ENCODE measurements around the gene RAB21.
"Not testable (repeated sequence)": the region's sequence is repeated elsewhere in the genome, so short reads cannot be mapped to it uniquely, and the experiment has no call there.

Gene RAB21

DNA sequence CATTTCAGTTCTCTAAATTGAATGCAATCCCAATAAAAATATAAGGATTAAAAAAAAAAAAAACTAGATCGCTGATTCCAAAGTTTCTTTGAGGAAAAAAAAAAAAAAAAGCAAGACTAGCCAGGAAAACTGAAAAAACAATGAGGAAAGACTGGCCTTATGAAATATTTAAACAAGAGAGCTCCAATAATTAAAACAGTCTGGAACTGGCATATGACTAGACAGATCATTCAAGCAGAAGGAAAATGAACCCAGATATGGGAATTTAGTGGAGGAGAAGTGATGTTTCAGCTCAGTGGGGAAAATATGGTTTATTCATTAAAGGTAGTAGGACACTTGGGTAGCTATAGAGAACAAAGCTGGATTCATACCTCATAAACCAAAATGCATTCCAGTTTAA lies 42.9 kb downstream of the RAB21 start:
- no peak for DNase-seq (ENCODE audit: low spot score)

DNA sequence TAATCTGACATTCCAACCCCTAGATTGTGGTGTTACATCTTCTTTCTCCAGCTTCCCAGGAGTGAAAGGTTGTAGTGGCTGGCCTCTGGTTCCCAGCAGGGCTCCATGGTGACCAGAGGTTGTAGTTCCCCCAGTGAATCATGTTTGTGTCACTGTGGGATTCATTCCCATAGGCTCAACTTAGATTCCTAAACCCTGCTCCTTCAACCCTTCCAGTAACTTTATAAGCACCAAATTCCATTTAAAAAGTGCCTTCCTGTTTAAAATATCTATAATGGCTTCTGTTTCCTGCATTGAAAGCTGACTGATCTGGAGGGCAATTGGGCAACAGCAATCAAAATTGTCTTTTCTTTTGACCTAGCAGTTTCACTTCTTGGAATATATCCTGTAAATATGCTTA lies 44.4 kb downstream of the RAB21 start:
- DNase-seq (ENCODE audit: low spot score), result no peak

- DNase-seq (ENCODE audit: low spot score), result no peak
Measured at GRCh38 chr12:71800177-71800576, 45.5 kb downstream of the RAB21 start.

DNA sequence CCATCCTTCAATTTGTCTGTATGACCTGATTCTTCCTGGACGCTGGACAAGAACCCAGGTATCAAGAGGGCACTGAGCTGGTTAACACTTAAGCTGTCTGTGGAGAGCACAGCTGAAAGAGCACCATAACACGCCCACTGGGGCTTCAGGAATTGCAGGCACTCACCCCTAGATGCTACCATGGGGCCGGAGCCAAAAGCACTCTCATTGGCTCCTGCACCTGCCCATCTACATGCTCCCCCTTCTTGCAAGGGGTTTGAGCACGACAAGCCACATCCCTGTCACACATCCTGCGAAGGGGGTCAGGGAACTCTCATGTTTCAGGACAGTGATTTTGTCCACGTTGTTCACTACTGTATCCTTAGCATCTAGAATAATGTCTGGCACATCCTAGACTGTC lies 49.8 kb downstream of the RAB21 start:
- DNase-seq (ENCODE audit: low spot score), result peak; percentile 54

- DNase-seq (ENCODE audit: low spot score), result no peak
Measured at GRCh38 chr12:71810921-71811320, 56.3 kb downstream of the RAB21 start.

DNA sequence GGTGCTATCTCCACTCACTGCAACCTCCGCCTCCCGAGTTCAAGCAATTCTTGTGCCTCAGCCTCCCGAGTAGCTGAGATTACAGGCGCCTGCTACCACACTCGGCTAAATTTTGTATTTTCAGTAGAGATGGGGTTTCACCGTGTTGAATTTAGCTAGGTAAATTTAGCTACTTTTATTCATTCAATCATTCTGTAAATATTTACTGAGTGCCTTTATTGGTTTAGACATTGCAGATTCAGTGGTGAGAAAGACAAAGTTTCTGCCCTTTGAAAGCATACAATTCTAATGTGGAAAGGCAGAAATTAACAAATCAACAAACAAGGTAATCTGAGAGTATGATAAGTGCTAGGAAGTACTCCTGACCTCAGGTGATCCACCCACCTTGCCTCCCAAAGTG lies 60.6 kb downstream of the RAB21 start:
- DNase-seq (ENCODE audit: low spot score), result not testable (repeated sequence)

DNA sequence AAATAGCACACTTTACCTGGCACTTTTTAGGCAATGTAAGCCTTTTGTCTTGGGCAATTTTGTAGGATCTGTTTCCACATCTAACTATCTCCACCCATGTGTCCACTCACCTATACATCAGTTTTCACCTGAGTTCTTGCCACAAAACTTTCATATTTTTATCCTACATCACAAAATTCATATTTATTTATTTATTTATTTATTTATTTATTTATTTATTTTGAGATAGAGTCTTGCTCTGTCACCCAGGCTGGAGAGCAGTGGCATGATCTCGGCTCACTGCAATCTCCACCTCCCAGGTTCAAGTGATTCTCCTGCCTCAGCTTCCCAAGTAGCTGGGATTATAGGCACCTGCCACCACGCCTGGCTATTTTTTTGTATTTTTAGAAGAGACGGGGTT lies 67.4 kb downstream of the RAB21 start:
- not testable (repeated sequence) for DNase-seq (ENCODE audit: low spot score)

DNA sequence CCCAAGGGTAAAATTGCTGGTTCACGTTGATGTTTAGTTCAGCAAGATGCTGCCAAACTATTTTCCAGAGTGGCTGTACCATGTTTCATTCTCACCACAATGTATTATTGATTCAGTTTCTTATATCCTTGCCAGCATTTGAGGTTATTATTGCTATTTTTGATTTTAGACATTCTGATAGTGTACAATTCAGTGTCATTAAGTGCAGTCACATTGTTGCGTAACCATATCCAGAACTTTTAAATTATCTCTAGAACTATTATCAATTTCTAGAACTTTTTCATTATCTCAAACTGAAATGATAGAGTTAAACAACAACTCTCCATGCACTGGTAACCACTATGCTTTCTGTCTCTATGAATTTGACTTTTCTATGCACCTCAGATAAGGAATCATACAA lies 74.2 kb downstream of the RAB21 start:
- DNase-seq (ENCODE audit: low spot score), result no peak

DNA sequence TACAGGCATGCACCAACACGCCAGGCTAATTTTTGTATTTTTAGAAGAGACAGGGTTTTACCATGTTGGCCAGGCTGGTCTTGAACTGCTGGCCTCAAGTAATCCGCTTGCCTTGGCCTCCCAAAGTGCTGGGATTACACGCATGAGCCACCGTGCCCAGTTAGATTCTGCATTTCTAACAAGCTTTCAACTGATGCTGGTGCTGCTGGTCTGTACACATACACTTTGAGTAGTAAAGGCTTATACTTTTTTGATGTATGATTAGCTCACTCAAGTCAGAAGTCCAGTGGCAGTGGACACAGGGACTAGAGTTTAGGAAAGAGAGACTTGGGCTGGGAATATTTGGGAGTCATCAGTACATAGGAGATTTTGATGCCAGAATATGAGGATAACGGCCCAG lies 82.7 kb downstream of the RAB21 start:
- no peak for DNase-seq (ENCODE audit: low spot score)

DNA sequence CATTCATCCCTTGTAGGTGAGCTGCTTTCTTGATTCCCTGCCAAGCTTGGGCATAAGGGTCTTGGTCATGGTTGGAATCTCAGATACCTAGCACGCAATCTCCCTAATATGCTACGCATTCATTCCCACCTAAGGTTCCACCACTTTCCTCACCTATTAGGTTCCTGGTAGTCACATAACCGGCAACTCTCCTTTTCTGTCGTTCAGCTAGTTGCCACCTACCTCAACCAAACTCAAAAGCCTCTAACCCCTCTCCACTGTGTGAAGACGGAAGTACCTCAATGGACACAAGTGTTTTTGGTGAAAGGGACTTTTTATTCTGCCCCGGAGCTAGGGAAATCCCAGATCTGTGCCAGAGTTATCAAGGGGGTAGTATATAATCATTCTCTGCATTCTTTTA lies 83.6 kb downstream of the RAB21 start:
- no peak for DNase-seq (ENCODE audit: low spot score)

DNA sequence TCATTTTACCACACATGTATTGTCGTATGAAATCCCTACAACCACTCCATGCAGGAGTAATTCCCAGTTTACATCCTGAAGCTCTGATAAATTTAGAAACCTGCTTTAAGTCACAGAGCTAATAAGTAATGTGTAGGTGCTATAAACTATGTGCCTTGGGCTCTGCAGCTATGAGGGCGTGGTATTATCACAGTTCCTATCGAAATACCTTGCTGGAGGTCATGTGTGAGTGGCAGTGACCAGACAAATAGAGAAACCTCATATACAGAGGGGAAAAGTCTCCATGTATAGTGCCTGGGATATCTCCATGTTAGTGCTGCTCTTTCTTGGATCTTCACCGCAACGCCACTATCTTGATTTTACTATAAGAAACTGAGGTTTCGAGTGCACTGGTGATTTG lies 84.0 kb downstream of the RAB21 start:
- no peak for DNase-seq (ENCODE audit: low spot score)

- DNase-seq (ENCODE audit: low spot score), result no peak
Measured at GRCh38 chr12:71840231-71840847, 85.7 kb downstream of the RAB21 start.

DNA sequence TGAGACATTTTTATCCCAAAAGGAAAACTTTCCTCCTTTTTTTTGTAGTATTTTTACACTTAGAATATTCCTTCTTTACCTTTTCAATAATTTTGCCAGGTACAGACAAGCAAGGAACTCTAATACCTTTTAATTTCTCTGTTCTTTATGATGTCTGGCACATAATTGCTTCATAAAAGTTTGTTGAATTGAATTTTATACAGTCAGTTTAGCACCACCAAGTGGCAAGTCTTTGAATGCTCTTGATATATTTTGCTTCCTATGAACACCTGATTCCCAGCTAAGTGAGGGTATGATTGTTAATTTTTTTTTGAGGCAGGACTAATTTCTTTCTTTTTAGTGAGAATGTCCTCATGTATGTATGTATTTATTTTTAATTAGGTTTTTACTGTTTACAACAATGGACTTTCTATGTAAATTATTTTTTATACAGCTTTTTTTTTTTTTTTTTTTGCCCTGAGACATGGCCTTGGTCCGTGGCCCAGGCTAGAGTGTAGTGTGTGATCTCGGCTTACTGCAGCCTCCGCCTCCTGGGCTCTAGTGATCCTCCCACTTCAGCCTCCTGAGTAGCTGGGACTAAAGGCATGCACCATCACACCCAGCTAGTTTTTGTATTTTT lies 91.8 kb downstream of the RAB21 start:
- DNase-seq (ENCODE audit: low spot score), result no peak

GRCh38 chr12:71848212-71848611 lies 93.5 kb downstream of the RAB21 start:
- no peak for DNase-seq (ENCODE audit: low spot score)

DNA sequence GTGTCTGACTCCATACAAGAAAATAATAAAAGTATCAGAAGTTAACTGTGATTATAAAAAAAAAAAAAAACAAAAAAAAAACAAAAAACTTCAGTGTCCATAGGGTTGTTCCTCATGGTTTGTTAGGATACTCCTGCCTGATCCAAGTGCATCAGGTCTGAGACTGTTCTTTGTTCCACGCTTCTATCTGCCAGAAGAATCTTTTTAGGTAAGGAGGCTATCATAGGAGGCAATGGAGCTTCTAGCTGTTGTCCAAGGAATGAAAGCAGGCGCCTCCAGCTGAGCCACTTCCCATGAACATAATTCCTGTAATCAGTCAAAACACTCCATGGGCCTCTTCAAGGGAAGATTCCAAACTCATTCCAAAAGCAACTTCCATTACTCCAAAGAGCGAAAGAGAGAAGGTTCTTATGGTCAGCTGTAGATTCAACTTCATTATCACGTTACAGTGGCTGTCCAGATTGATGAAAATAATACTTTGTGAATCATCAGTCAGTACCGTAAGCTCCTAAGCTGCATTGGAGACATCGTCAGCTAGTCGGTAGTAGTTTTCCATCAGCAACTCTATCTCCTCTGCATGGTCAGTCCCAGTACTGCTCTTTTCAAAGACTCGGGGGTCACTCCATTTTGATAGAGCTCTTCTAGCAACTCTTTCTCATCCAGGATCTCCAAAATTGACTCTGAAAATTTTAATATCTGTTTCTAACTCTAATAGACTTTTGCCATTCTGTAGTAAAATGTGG lies 94.6 kb downstream of the RAB21 start:
- DNase-seq (ENCODE audit: low spot score), result no peak
